Naive thymus-derived CD4-positive, alpha-beta T cell (primary cell): Measurements from ENCODE around the gene CERS6. TPM values are rescaled to one million over a fixed set of nuclear protein-coding genes. Genes with fewer than 3 reads are reported as not detected.

Experiments used
- ATAC-seq: fragments of 150-1000 bp; cut with Tn5 transposase; 2 replicates; pipeline ENCODE4 v1.10.0; 2021; ENCODE audit warnings: mild to moderate bottlenecking, moderate library complexity
- CTCF ChIA-PET: fragments of 350-600 bp; sonication (Branson Sonifier 250); formaldehyde crosslinking; loops from one replicate; lab custom pipeline; 2021; ENCODE audit warnings: antibody characterized with exemption; lab: Charles Lee
- POLR2A ChIA-PET: fragments of 350-600 bp; sonication (Branson Sonifier 250); formaldehyde crosslinking; loops from one replicate; lab custom pipeline; 2021; ENCODE audit warnings: antibody characterized with exemption, inconsistent platforms; lab: Charles Lee
- DNase-seq, 9 donors: peaks; one replicate each; pipeline versions ENCODE4 v3.0.0 to v3.0.0-alpha.2; 2020 to 2022; ENCODE audit warnings: mixed read lengths in 1 of 9
- H3K27ac ChIP-seq: one replicate; pipeline ENCODE4 v1.7.0; 2013; ENCODE audit warnings: mild to moderate bottlenecking, low read depth, low read length, moderate library complexity
- H3K27me3 ChIP-seq, 2 donors: one replicate each; pipeline ENCODE4 v1.7.0; 2013; ENCODE audit warnings: low read length in 2 of 2, mild to moderate bottlenecking in 2 of 2, moderate library complexity in 2 of 2; ENCODE audit not compliant: control insufficient read depth in 2 of 2, insufficient read depth in 2 of 2
- H3K36me3 ChIP-seq, 3 experiments: 1 replicate in 2 of 3; 2 replicates in 1 of 3; pipeline ENCODE4 v1.7.0; 2013; ENCODE audit warnings: low read length in 3 of 3, mild to moderate bottlenecking in 3 of 3, moderate library complexity in 1 of 3; ENCODE audit not compliant: insufficient read depth in 3 of 3, control insufficient read depth in 2 of 3
- H3K4me1 ChIP-seq, 2 donors: one replicate each; pipeline ENCODE4 v1.7.0; 2013; ENCODE audit warnings: low read length in 2 of 2, mild to moderate bottlenecking in 2 of 2, moderate library complexity in 1 of 2; ENCODE audit not compliant: control insufficient read depth in 2 of 2, insufficient read depth in 2 of 2
- H3K4me3 ChIP-seq: 2 replicates; pipeline ENCODE4 v1.7.0; 2013; ENCODE audit warnings: mild to moderate bottlenecking, low read length
- H3K9me3 ChIP-seq, 3 experiments: 1 replicate in 2 of 3; 2 replicates in 1 of 3; pipeline ENCODE4 v1.7.0; 2013; ENCODE audit warnings: low read length in 3 of 3; ENCODE audit not compliant: control insufficient read depth in 2 of 3
- H3K27ac Mint-ChIP-seq, 9 donors: one replicate each; pipeline ENCODE4 v1.8.0; 2020 to 2022; ENCODE audit warnings: mixed read lengths in 9 of 9, mild to moderate bottlenecking in 8 of 9, moderate library complexity in 5 of 9, inconsistent platforms in 2 of 9
- H3K27me3 Mint-ChIP-seq, 5 donors: one replicate each; pipeline ENCODE4 v1.8.0; 2021 to 2022; ENCODE audit warnings: mixed read lengths in 5 of 5, mild to moderate bottlenecking in 1 of 5
- H3K36me3 Mint-ChIP-seq, 5 donors: one replicate each; pipeline ENCODE4 v1.8.0; 2020 to 2022; ENCODE audit warnings: mixed read lengths in 5 of 5, mild to moderate bottlenecking in 3 of 5, inconsistent platforms in 1 of 5
- H3K4me1 Mint-ChIP-seq, 7 donors: one replicate each; pipeline ENCODE4 v1.8.0; 2020 to 2022; ENCODE audit warnings: mixed read lengths in 7 of 7, mild to moderate bottlenecking in 3 of 7, inconsistent platforms in 1 of 7
- H3K4me3 Mint-ChIP-seq, 10 donors: one replicate each; pipeline ENCODE4 v1.8.0; 2020 to 2022; ENCODE audit warnings: mild to moderate bottlenecking in 10 of 10, mixed read lengths in 10 of 10, moderate library complexity in 6 of 10, inconsistent platforms in 2 of 10
- H3K9me3 Mint-ChIP-seq, 11 donors: one replicate each; pipeline ENCODE4 v1.8.0; 2020 to 2022; ENCODE audit warnings: mixed read lengths in 11 of 11, mild to moderate bottlenecking in 4 of 11, inconsistent platforms in 1 of 11, moderate library complexity in 1 of 11
- intact Hi-C, 2 donors: fragments of 100-400 bp; cut with micrococcal nuclease; formaldehyde crosslinking; loops; one replicate each; pipeline ENCODE4 v1.15.1; 2023
- polyA plus RNA-seq, 2 donors: library from polyadenylated mRNA; unstranded; fragments of 300-500 nt; fragmentation: Illumina TruSeq; gene quantifications; one replicate each; pipeline ENCODE4 v1.2.3, GENCODE V29; 2021
- total RNA-seq, 6 experiments: library from RNA in 5 of 6; stranded (reverse) in 5 of 6; gene quantifications; 1 replicate in 5 of 6; 2 replicates in 1 of 6; pipeline ENCODE4 v1.2.3 and lab custom pipeline; 2021 to 2026

Gene CERS6
- total and polyA plus RNA-seq, 7 experiments from 2014 or later = 9.1 to 28.4 (median 19.7) TPM

GRCh38 chr2:168453404-168453803 lies 2.7 kb upstream of the CERS6 start:
- H3K36me3 Mint-ChIP-seq = peaks cover 0 to 2% (median 0%) of the 10 kb centered on the region in 5 donors
- H3K9me3 Mint-ChIP-seq = peaks cover 0 to 5% (median 0%) of the 10 kb centered on the region in 11 donors
- ChIA-PET CTCF (no interaction called here), POLR2A (interaction anchor here (4.6 kb wide), 1 partner anchor 19 kb away, joined by 31 read pairs; no protein-coding TSS in a partner anchor)
- no peaks in the 10 kb centered on the region for H3K27me3 Mint-ChIP-seq
- Histone ChIP-seq H3K4me1 (peaks cover 0 to 43% of the 10 kb centered on the region in 2 donors), H3K4me3 (no peak overlapping the region), H3K36me3 (peaks cover 0 to 6% (median 0%) of the 10 kb centered on the region in 3 experiments), H3K9me3 (no peaks in the 10 kb centered on the region), H3K27me3 (no peaks in the 10 kb centered on the region), H3K27ac (no peak overlapping the region)
- no peak overlapping the region for H3K27ac Mint-ChIP-seq
- H3K4me3 Mint-ChIP-seq = no peak overlapping the region
- peaks cover 5 to 41% (median 22%) of the 10 kb centered on the region in 7 donors for H3K4me1 Mint-ChIP-seq
- intact Hi-C loops = loop anchor here (10.0 kb wide), 4 partner anchors 209 to 1159 kb away; partner anchors contain the start of genes B3GALT1 (in 1 of the 2), LRP2 (in 1 of the 2) and STK39 (in 1 of the 2)
- DNase-seq (no peak), ATAC-seq (no peak)

GRCh38 chr2:168454737-168455644 lies 1.1 kb upstream of the CERS6 start:
- no peak overlapping the region for H3K27ac ChIP-seq
- intact Hi-C loops = loop anchor here (5.0 to 10.0 kb wide), 7 partner anchors 53 to 1160 kb away; partner anchors contain the start of genes B3GALT1 (in 1 of the 2), LRP2 (in 1 of the 2), SPC25 (in 1 of the 2) and STK39 (in 1 of the 2)
- H3K4me3 ChIP-seq = peak overlapping the region; percentile 48
- peaks cover 0 to 4% (median 0%) of the 10 kb centered on the region in 11 donors for H3K9me3 Mint-ChIP-seq
- no peaks in the 10 kb centered on the region for H3K27me3 Mint-ChIP-seq
- H3K27ac Mint-ChIP-seq = no peak overlapping the region
- peaks cover 0 to 6% (median 0%) of the 10 kb centered on the region in 3 experiments for H3K36me3 ChIP-seq
- peaks cover 0 to 5% (median 0%) of the 10 kb centered on the region in 5 donors for H3K36me3 Mint-ChIP-seq
- H3K27me3 ChIP-seq = no peaks in the 10 kb centered on the region
- DNase-seq (peak in 1 of 9 donors; percentile 18), ATAC-seq (no peak)
- POLR2A ChIA-PET = interaction anchor here (0.7 to 4.6 kb wide), 5 partner anchors 8 to 1443 kb away, joined by 3 to 31 read pairs (median 3); no protein-coding TSS in a partner anchor
- H3K9me3 ChIP-seq = no peaks in the 10 kb centered on the region
- H3K4me1 Mint-ChIP-seq = peaks cover 20 to 41% (median 26%) of the 10 kb centered on the region in 7 donors
- no peak overlapping the region for H3K4me3 Mint-ChIP-seq
- CTCF ChIA-PET = interaction anchor here (1.1 to 1.6 kb wide), 2 partner anchors 9 to 108 kb away, joined by 3 read pairs; no protein-coding TSS in a partner anchor
- peaks cover 0 to 33% of the 10 kb centered on the region in 2 donors for H3K4me1 ChIP-seq

GRCh38 chr2:168456521-168457189 lies 583 bp downstream of the CERS6 start:
- Mint-ChIP-seq H3K9me3 (no peaks in the 10 kb centered on the region), H3K4me3 (peak overlapping the region in 2 of 10 donors; percentile 87 to 99), H3K4me1 (peaks cover 18 to 43% (median 38%) of the 10 kb centered on the region in 7 donors), H3K27ac (peak overlapping the region in 8 of 9 donors; percentile 63 to 80 (median 69)), H3K36me3 (peaks cover 0 to 7% (median 0%) of the 10 kb centered on the region in 5 donors), H3K27me3 (no peaks in the 10 kb centered on the region)
- H3K27ac ChIP-seq = peak overlapping the region; percentile 63
- peaks cover 0 to 16% of the 10 kb centered on the region in 2 donors for H3K4me1 ChIP-seq
- H3K27me3 ChIP-seq = no peaks in the 10 kb centered on the region
- intact Hi-C loops = loop anchor here (1.0 to 10.0 kb wide), 14 partner anchors 23 to 1162 kb away; partner anchors contain the start of genes STK39 (in 2 of the 2), B3GALT1 (in 1 of the 2), LRP2 (in 1 of the 2) and SPC25 (in 1 of the 2)
- H3K36me3 ChIP-seq = peaks cover 0 to 6% (median 0%) of the 10 kb centered on the region in 3 experiments
- peak overlapping the region; percentile 59 for H3K4me3 ChIP-seq
- POLR2A ChIA-PET = interaction anchor here (0.7 to 4.6 kb wide), 4 partner anchors 9 to 30 kb away, joined by 3 to 31 read pairs (median 4); no protein-coding TSS in a partner anchor
- peak; percentile 28 to 57 (median 49) for DNase-seq
- CTCF ChIA-PET = interaction anchor here (1.6 kb wide), 1 partner anchor 10 kb away, joined by 3 read pairs; no protein-coding TSS in a partner anchor
- no peaks in the 10 kb centered on the region for H3K9me3 ChIP-seq
- peak; percentile 58 for ATAC-seq

- Mint-ChIP-seq H3K9me3 (no peaks in the 10 kb centered on the region), H3K4me1 (peaks cover 19 to 50% (median 44%) of the 10 kb centered on the region in 7 donors), H3K36me3 (peaks cover 0 to 10% (median 0%) of the 10 kb centered on the region in 5 donors), H3K27ac (peak overlapping the region in 8 of 9 donors; percentile 50 to 80 (median 67)), H3K4me3 (peak overlapping the region in 2 of 10 donors; percentile 87 to 99), H3K27me3 (no peaks in the 10 kb centered on the region)
- Histone ChIP-seq H3K27me3 (no peaks in the 10 kb centered on the region), H3K4me3 (peak overlapping the region; percentile 59), H3K27ac (peak overlapping the region; percentile 63), H3K4me1 (peaks cover 0 to 12% of the 10 kb centered on the region in 2 donors), H3K36me3 (peaks cover 0 to 6% (median 0%) of the 10 kb centered on the region in 3 experiments), H3K9me3 (no peaks in the 10 kb centered on the region)
- intact Hi-C loops = loop anchor here (1.0 to 10.0 kb wide), 12 partner anchors 24 to 1163 kb away; partner anchors contain the start of genes B3GALT1 (in 1 of the 2), LRP2 (in 1 of the 2), SPC25 (in 1 of the 2) and STK39 (in 1 of the 2)
- ChIA-PET CTCF (no interaction called here), POLR2A (interaction anchor here (0.7 to 1.3 kb wide), 4 partner anchors 9 to 36 kb away, joined by 3 to 5 read pairs (median 3); no protein-coding TSS in a partner anchor)
- DNase-seq (peak in 4 of 9 donors; percentile 19 to 37 (median 26)), ATAC-seq (no peak)
Observed at GRCh38 chr2:168457190-168457895, 1.3 kb downstream of the CERS6 start.

GRCh38 chr2:168458139-168458538 lies 2.1 kb downstream of the CERS6 start:
- ATAC-seq (no peak), DNase-seq (no peak)
- H3K27me3 Mint-ChIP-seq = no peaks in the 10 kb centered on the region
- H3K36me3 Mint-ChIP-seq = peaks cover 0 to 10% (median 0%) of the 10 kb centered on the region in 5 donors
- ChIA-PET CTCF (no interaction called here), POLR2A (interaction anchor here (0.7 to 1.3 kb wide), 4 partner anchors 8 to 37 kb away, joined by 3 to 5 read pairs (median 3); no protein-coding TSS in a partner anchor)
- Histone ChIP-seq H3K4me1 (peaks cover 0 to 12% of the 10 kb centered on the region in 2 donors), H3K4me3 (peak overlapping the region; percentile 59), H3K27ac (no peak overlapping the region), H3K36me3 (peaks cover 0 to 6% (median 0%) of the 10 kb centered on the region in 3 experiments), H3K9me3 (no peaks in the 10 kb centered on the region), H3K27me3 (no peaks in the 10 kb centered on the region)
- peaks cover 19 to 51% (median 44%) of the 10 kb centered on the region in 7 donors for H3K4me1 Mint-ChIP-seq
- peak overlapping the region in 5 of 9 donors; percentile 40 to 78 (median 63) for H3K27ac Mint-ChIP-seq
- peak overlapping the region in 2 of 10 donors; percentile 87 to 99 for H3K4me3 Mint-ChIP-seq
- intact Hi-C loops = loop anchor here (5.0 to 10.0 kb wide), 7 partner anchors 56 to 1163 kb away; partner anchors contain the start of genes B3GALT1 (in 1 of the 2), LRP2 (in 1 of the 2), SPC25 (in 1 of the 2) and STK39 (in 1 of the 2)
- H3K9me3 Mint-ChIP-seq = no peaks in the 10 kb centered on the region
